Mammary epithelial cell (primary cell): ENCODE data around the gene ATE1.

Experiments
- EZH2 ChIP-seq: IDR thresholded peaks from 2 replicates; pipeline ENCODE4 v1.6.1; 2012; ENCODE audit warnings: low read length, inconsistent platforms, borderline replicate concordance
- TF ChIP-seq, protein P1 (sequence below), 2 donors: IDR thresholded peaks in 1 of 2; conservative IDR thresholded peaks in 1 of 2; 2 replicates each; pipeline ENCODE4 v1.5.1; 2011 to 2012; ENCODE audit warnings: inconsistent platforms in 2 of 2, low read length in 2 of 2, mild to moderate bottlenecking in 2 of 2, control low read depth in 1 of 2, low read depth in 1 of 2; ENCODE audit not compliant: insufficient read depth in 1 of 2; ENCODE audit errors: extremely low read depth in 1 of 2

- TF ChIP-seq, protein P1, sequence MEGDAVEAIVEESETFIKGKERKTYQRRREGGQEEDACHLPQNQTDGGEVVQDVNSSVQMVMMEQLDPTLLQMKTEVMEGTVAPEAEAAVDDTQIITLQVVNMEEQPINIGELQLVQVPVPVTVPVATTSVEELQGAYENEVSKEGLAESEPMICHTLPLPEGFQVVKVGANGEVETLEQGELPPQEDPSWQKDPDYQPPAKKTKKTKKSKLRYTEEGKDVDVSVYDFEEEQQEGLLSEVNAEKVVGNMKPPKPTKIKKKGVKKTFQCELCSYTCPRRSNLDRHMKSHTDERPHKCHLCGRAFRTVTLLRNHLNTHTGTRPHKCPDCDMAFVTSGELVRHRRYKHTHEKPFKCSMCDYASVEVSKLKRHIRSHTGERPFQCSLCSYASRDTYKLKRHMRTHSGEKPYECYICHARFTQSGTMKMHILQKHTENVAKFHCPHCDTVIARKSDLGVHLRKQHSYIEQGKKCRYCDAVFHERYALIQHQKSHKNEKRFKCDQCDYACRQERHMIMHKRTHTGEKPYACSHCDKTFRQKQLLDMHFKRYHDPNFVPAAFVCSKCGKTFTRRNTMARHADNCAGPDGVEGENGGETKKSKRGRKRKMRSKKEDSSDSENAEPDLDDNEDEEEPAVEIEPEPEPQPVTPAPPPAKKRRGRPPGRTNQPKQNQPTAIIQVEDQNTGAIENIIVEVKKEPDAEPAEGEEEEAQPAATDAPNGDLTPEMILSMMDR (conservative IDR thresholded peaks at IDR 0.05 in 1 of 2, IDR thresholded peaks at IDR 0.05 in 1 of 2; ENCODE audit: extremely low read depth in 1 of 2, insufficient read depth in 1 of 2, low read depth in 1 of 2, low read length in 2 of 2) = no peak
- no peak for TF ChIP-seq EZH2
Observed at GRCh38 chr10:121819049-121819448, 108.8 kb downstream of the ATE1 start.
